Parathyroid adenoma (tissue), 2 donors: ENCODE measurements around the gene SEMG2.

Experiments
- H2AFZ ChIP-seq: fragments of 300-600 bp; sonication (generic); one replicate; pipeline ENCODE4 v1.7.0; 2017; ENCODE audit warnings: antibody characterized with exemption, mild to moderate bottlenecking
- H3K27ac ChIP-seq: fragments of 300-600 bp; sonication (generic); one replicate; pipeline ENCODE4 v1.7.0; 2017
- H3K27me3 ChIP-seq: fragments of 300-600 bp; sonication (generic); one replicate; pipeline ENCODE4 v1.7.0; 2017; ENCODE audit warnings: low read length; ENCODE audit not compliant: control insufficient read depth, insufficient read depth
- H3K36me3 ChIP-seq: fragments of 300-600 bp; sonication (generic); one replicate; pipeline ENCODE4 v1.7.0; 2017; ENCODE audit warnings: low read length; ENCODE audit not compliant: control insufficient read depth, insufficient read depth
- H3K4me1 ChIP-seq: fragments of 300-600 bp; sonication (generic); one replicate; pipeline ENCODE4 v1.7.0; 2017; ENCODE audit warnings: control low read depth
- H3K4me2 ChIP-seq: fragments of 300-600 bp; sonication (generic); one replicate; pipeline ENCODE4 v1.7.0; 2017; ENCODE audit warnings: low read length
- H3K4me3 ChIP-seq: fragments of 300-600 bp; sonication (generic); one replicate; pipeline ENCODE4 v1.7.0; 2017; ENCODE audit warnings: low read depth, low read length
- H3K79me2 ChIP-seq: fragments of 300-600 bp; sonication (generic); one replicate; pipeline ENCODE4 v1.7.0; 2017; ENCODE audit warnings: control low read depth
- H3K9ac ChIP-seq: fragments of 300-600 bp; sonication (generic); one replicate; pipeline ENCODE4 v1.7.0; 2017; ENCODE audit warnings: mild to moderate bottlenecking
- H3K9me3 ChIP-seq: fragments of 300-600 bp; sonication (generic); one replicate; pipeline ENCODE4 v1.7.0; 2017; ENCODE audit warnings: low read length; ENCODE audit not compliant: control insufficient read depth
- CTCF ChIP-seq: fragments of 300-600 bp; sonication (generic); IDR thresholded peaks from one replicate; pipeline ENCODE4 v1.7.0; 2017; ENCODE audit warnings: antibody characterized with exemption, mild to moderate bottlenecking
- donor health status: primary hyperparathyroidism.

Gene SEMG2

GRCh38 chr20:45189861-45190260 is 31.3 kb upstream of the SEMG2 start:
- no peak for TF ChIP-seq CTCF
- Histone ChIP-seq H3K4me1 (no peaks in the 10 kb centered on the region), H2AFZ (no peak overlapping the region), H3K79me2 (no peaks in the 10 kb centered on the region), H3K9ac (no peak overlapping the region), H3K27me3 (no peaks in the 10 kb centered on the region), H3K4me3 (no peak overlapping the region), H3K4me2 (no peak overlapping the region), H3K36me3 (no peaks in the 10 kb centered on the region), H3K27ac (no peak overlapping the region), H3K9me3 (no peaks in the 10 kb centered on the region)

GRCh38 chr20:45191926-45192325 is 29.2 kb upstream of the SEMG2 start:
- no peak overlapping the region for H3K4me3 ChIP-seq
- no peaks in the 10 kb centered on the region for H3K79me2 ChIP-seq
- H3K4me2 ChIP-seq, result no peak overlapping the region
- H3K36me3 ChIP-seq, result no peaks in the 10 kb centered on the region
- H3K27ac ChIP-seq, result no peak overlapping the region
- H3K9me3 ChIP-seq, result no peaks in the 10 kb centered on the region
- H3K4me1 ChIP-seq, result no peaks in the 10 kb centered on the region
- TF ChIP-seq CTCF, result no peak
- no peaks in the 10 kb centered on the region for H3K27me3 ChIP-seq
- H3K9ac ChIP-seq, result no peak overlapping the region
- H2AFZ ChIP-seq, result no peak overlapping the region

GRCh38 chr20:45193331-45193730 is 27.8 kb upstream of the SEMG2 start:
- Histone ChIP-seq H3K9me3 (no peaks in the 10 kb centered on the region), H2AFZ (no peak overlapping the region), H3K9ac (no peak overlapping the region), H3K36me3 (no peaks in the 10 kb centered on the region), H3K27me3 (no peaks in the 10 kb centered on the region), H3K4me1 (no peaks in the 10 kb centered on the region), H3K4me2 (no peak overlapping the region), H3K4me3 (no peak overlapping the region), H3K79me2 (no peaks in the 10 kb centered on the region), H3K27ac (no peak overlapping the region)
- TF ChIP-seq CTCF, result no peak

- Histone ChIP-seq H3K9me3 (no peaks in the 10 kb centered on the region), H3K4me3 (no peak within 1 kb of the TSS), H2AFZ (no peak within 1 kb of the TSS), H3K79me2 (no peaks in the 10 kb centered on the region), H3K4me2 (no peak within 1 kb of the TSS), H3K4me1 (no peaks in the 10 kb centered on the region), H3K27ac (no peak within 1 kb of the TSS), H3K36me3 (no peaks in the 10 kb centered on the region), H3K27me3 (no peaks in the 10 kb centered on the region), H3K9ac (no peak within 1 kb of the TSS)
- TF ChIP-seq CTCF, result no peak
These were observed 14.4 kb upstream of the SEMG2 start, which contains the start of gene SEMG1 for GRCh38 chr20:45206725-45207124. Gene SEMG1, plus strand, starts transcription at chr20:45207033. Its CDS starts 21 bp downstream, at chr20:45207054.

- Histone ChIP-seq H3K4me1 (no peaks in the 10 kb centered on the region), H3K36me3 (no peaks in the 10 kb centered on the region), H3K4me2 (no peak overlapping the region), H3K9me3 (no peaks in the 10 kb centered on the region), H3K4me3 (no peak overlapping the region), H3K27ac (no peak overlapping the region), H3K9ac (no peak overlapping the region), H2AFZ (no peak overlapping the region), H3K79me2 (no peaks in the 10 kb centered on the region), H3K27me3 (no peaks in the 10 kb centered on the region)
- no peak for TF ChIP-seq CTCF
These were observed 11.2 kb upstream of the SEMG2 start for GRCh38 chr20:45209924-45210323.
